ENCODE data around the gene SPATC1L. TPM values are rescaled to one million over a fixed set of nuclear protein-coding genes. Genes with fewer than 3 reads are reported as not detected.

The SPATC1L gene
- polyA plus RNA-seq, 1 experiment = 8.4 TPM

- ChIA-PET CTCF (interaction anchor here (1.2 kb wide), 1 partner anchor 224 kb away, joined by 4 read pairs; no protein-coding TSS in a partner anchor), POLR2A (no interaction called here)
- Histone ChIP-seq H3K27me3 (ENCODE audit: control insufficient read depth, insufficient read depth, low read length) (no peaks in the 10 kb centered on the region), H3K4me3 (ENCODE audit: low read depth, low read length) (no peak overlapping the region), H3K36me3 (ENCODE audit: control insufficient read depth, insufficient read depth, low read length) (peaks cover 22% of the 10 kb centered on the region)
- DNase-seq (ENCODE audit: low read depth) = no peak
- TF ChIP-seq, protein P1, sequence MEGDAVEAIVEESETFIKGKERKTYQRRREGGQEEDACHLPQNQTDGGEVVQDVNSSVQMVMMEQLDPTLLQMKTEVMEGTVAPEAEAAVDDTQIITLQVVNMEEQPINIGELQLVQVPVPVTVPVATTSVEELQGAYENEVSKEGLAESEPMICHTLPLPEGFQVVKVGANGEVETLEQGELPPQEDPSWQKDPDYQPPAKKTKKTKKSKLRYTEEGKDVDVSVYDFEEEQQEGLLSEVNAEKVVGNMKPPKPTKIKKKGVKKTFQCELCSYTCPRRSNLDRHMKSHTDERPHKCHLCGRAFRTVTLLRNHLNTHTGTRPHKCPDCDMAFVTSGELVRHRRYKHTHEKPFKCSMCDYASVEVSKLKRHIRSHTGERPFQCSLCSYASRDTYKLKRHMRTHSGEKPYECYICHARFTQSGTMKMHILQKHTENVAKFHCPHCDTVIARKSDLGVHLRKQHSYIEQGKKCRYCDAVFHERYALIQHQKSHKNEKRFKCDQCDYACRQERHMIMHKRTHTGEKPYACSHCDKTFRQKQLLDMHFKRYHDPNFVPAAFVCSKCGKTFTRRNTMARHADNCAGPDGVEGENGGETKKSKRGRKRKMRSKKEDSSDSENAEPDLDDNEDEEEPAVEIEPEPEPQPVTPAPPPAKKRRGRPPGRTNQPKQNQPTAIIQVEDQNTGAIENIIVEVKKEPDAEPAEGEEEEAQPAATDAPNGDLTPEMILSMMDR (IDR thresholded peaks at IDR 0.05; ENCODE audit: insufficient read depth, low read depth, low read length) = no peak
Observed at GRCh38 chr21:46196733-46197132, 12.5 kb upstream of the SPATC1L start.

- POLR2A ChIA-PET = no interaction called here
- TF ChIP-seq, protein P1 (IDR thresholded peaks at IDR 0.05; ENCODE audit: insufficient read depth, low read depth, low read length) = no peak
- H3K36me3 ChIP-seq (ENCODE audit: control insufficient read depth, insufficient read depth, low read length) = peaks cover 22% of the 10 kb centered on the region
- H3K27me3 ChIP-seq (ENCODE audit: control insufficient read depth, insufficient read depth, low read length) = no peaks in the 10 kb centered on the region
- H3K4me3 ChIP-seq (ENCODE audit: low read depth, low read length) = no peak overlapping the region
- CTCF ChIA-PET = interaction anchor here (0.6 kb wide), 1 partner anchor 288 kb away, joined by 3 read pairs; no protein-coding TSS in a partner anchor
- no peak for DNase-seq (ENCODE audit: low read depth)
Observed at GRCh38 chr21:46195595-46196195, 11.4 kb upstream of the SPATC1L start.

- no peak overlapping the region for H3K4me3 ChIP-seq (ENCODE audit: low read depth, low read length)
- DNase-seq (ENCODE audit: low read depth) = no peak
- no peaks in the 10 kb centered on the region for H3K27me3 ChIP-seq (ENCODE audit: control insufficient read depth, insufficient read depth, low read length)
- TF ChIP-seq, protein P1 (IDR thresholded peaks at IDR 0.05; ENCODE audit: insufficient read depth, low read depth, low read length) = no peak
- peaks cover 27% of the 10 kb centered on the region for H3K36me3 ChIP-seq (ENCODE audit: control insufficient read depth, insufficient read depth, low read length)
- ChIA-PET CTCF (interaction anchor here (0.6 kb wide), 1 partner anchor 287 kb away, joined by 3 read pairs; no protein-coding TSS in a partner anchor), POLR2A (no interaction called here)
Observed at GRCh38 chr21:46194374-46195334, 10.4 kb upstream of the SPATC1L start.

DNA sequence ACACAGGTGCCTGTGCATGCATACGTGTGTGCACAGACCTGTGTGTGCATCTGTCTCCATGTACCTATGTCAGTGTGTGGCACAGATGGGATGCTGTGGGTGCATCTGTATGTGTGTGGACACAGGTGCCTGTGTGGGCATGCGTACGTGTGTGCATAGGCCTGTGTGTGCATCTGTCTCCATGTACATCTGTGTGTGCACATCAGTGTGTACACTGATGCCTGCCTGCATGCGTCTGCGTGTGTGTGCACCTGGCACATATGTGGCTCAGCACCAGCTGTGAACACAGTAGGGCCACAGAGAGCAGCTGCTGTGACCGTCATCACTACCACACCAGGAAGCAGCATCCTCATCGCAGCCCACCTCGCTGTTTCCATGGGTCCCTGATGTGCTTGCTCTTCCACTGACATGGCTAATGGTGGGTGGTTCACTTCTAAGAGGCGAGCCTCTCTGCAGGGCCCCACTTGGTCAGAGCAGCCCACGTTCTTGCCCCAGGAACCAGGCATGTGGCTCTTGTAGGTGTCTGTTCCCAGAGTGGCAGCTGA is 9.6 kb upstream of the SPATC1L start:
- H3K27me3 ChIP-seq (ENCODE audit: control insufficient read depth, insufficient read depth, low read length) = no peaks in the 10 kb centered on the region
- no peak for DNase-seq (ENCODE audit: low read depth)
- H3K36me3 ChIP-seq (ENCODE audit: control insufficient read depth, insufficient read depth, low read length) = peaks cover 30% of the 10 kb centered on the region
- TF ChIP-seq, protein P1 (IDR thresholded peaks at IDR 0.05; ENCODE audit: insufficient read depth, low read depth, low read length) = no peak
- CTCF ChIA-PET = no interaction called here
- H3K4me3 ChIP-seq (ENCODE audit: low read depth, low read length) = no peak overlapping the region
- POLR2A ChIA-PET = no interaction called here

Data from BJ (cell line).